Neural crest cell (in vitro differentiated cells): ENCODE measurements around the gene PI16. TPM values are rescaled to one million over a fixed set of nuclear protein-coding genes. Genes with fewer than 3 reads are reported as not detected.
"Not testable (repeated sequence)": the region's sequence is repeated elsewhere in the genome, so short reads cannot be mapped to it uniquely, and the experiment has no call there.

ENCODE experiments used
- DNase-seq: peaks from one replicate; pipeline ENCODE4 v3.0.0; 2021; ENCODE audit warnings: low read depth, mixed read lengths, low spot score
- H3K27ac Mint-ChIP-seq: one replicate; pipeline ENCODE4 v1.8.0; 2021; ENCODE audit warnings: mild to moderate bottlenecking, mixed read lengths; ENCODE audit not compliant: unreplicated experiment
- H3K27me3 Mint-ChIP-seq: 2 replicates; pipeline ENCODE4 v1.8.0; 2021; ENCODE audit warnings: low read depth, mild to moderate bottlenecking, mixed read lengths
- H3K36me3 Mint-ChIP-seq: 2 replicates; pipeline ENCODE4 v1.8.0; 2021; ENCODE audit warnings: low read depth, mild to moderate bottlenecking, mixed read lengths
- H3K4me1 Mint-ChIP-seq: 2 replicates; pipeline ENCODE4 v1.8.0; 2021; ENCODE audit warnings: mixed read lengths
- H3K4me3 Mint-ChIP-seq: one replicate; pipeline ENCODE4 v1.8.0; 2021; ENCODE audit warnings: mild to moderate bottlenecking, mixed read lengths
- H3K9me3 Mint-ChIP-seq: 2 replicates; pipeline ENCODE4 v1.8.0; 2021; ENCODE audit warnings: mixed read lengths
- total RNA-seq: library from RNA; stranded (reverse); gene quantifications from 2 replicates; pipeline ENCODE4 v1.2.1, GENCODE V29; 2021
- TF ChIP-seq, protein P1 (sequence below): fragments of 200-600 bp; sonication (generic); conservative IDR thresholded peaks from 2 replicates; pipeline ENCODE4 v1.5.0; 2021; ENCODE audit warnings: antibody characterized with exemption, mild to moderate bottlenecking

Gene PI16
- total RNA-seq, 1 donor from 2014 or later: not detected

DNA sequence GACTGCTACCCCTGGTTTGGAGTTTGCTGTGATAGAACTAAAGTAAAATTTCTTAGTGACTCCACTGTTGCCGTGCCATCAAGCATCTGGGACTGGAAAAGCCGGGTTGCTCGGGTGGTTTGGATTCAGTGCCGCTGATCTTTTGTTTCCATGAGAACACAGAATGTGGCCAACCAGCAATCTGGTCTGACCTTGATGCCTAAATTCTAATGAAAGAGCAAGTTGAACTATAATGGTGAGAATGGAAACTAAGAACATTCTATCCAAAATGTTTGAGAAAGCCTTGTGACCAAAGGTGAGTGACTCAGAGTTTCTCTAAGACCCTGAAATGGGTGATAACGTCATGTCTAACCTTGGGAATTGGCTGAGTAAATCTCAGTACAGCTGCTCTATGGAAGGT, 9.9 kb upstream of the PI16 start:
- no peak for DNase-seq
- Mint-ChIP-seq H3K27me3 (no peaks in the 10 kb centered on the region), H3K27ac (no peak overlapping the region)

DNA sequence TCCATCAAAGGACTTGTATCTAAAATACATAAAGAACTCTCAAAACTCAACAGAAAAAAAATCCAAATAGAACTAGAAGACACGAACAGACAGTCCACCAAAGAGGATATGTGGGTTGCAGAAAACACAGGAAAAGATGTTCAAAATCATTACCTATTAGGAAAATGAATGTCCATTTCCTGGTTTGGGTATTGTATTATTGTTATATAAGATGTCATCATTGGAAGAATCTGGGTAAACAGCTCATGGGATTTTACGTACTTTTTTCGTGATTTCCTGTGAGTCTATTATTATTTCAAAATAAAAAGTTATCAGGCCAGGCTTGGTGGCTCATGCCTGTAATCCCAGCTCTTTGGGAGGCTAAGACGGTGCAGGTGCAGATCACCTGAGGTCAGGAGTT, 9.2 kb upstream of the PI16 start:
- H3K4me1 Mint-ChIP-seq: no peaks in the 10 kb centered on the region
- no peaks in the 10 kb centered on the region for H3K36me3 Mint-ChIP-seq
- no peak for DNase-seq

More for the DNA sequence above, 9.9 kb upstream of the PI16 start:
- H3K36me3 Mint-ChIP-seq: no peaks in the 10 kb centered on the region
- H3K9me3 Mint-ChIP-seq: no peaks in the 10 kb centered on the region
- no peak overlapping the region for H3K4me3 Mint-ChIP-seq
- H3K4me1 Mint-ChIP-seq: no peaks in the 10 kb centered on the region
- TF ChIP-seq, protein P1, sequence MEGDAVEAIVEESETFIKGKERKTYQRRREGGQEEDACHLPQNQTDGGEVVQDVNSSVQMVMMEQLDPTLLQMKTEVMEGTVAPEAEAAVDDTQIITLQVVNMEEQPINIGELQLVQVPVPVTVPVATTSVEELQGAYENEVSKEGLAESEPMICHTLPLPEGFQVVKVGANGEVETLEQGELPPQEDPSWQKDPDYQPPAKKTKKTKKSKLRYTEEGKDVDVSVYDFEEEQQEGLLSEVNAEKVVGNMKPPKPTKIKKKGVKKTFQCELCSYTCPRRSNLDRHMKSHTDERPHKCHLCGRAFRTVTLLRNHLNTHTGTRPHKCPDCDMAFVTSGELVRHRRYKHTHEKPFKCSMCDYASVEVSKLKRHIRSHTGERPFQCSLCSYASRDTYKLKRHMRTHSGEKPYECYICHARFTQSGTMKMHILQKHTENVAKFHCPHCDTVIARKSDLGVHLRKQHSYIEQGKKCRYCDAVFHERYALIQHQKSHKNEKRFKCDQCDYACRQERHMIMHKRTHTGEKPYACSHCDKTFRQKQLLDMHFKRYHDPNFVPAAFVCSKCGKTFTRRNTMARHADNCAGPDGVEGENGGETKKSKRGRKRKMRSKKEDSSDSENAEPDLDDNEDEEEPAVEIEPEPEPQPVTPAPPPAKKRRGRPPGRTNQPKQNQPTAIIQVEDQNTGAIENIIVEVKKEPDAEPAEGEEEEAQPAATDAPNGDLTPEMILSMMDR: no peak

DNA sequence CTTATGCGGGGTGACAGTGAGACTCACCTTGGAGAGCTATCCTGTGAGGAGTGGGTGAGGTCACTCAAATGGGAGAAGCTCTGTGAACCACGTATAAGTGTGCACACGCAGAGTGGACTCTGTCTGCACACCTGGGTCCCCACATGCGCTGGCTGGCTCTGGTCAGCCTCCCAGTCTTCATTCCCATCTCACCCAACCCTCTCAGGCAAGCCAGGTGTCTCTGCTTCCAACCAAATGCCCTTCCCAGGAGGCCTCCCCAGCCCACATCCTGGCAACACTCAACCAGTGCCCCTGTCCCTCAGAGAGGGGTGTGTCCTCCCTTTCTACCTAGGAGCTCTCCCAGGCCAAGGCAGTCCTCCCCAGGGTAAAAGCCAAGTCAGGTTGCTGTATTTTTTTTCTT, 8.0 kb upstream of the PI16 start:
- no peaks in the 10 kb centered on the region for H3K9me3 Mint-ChIP-seq
- no peak overlapping the region for H3K4me3 Mint-ChIP-seq
- H3K27ac Mint-ChIP-seq: peak overlapping the region; percentile 79
- TF ChIP-seq, protein P1: no peak
- H3K4me1 Mint-ChIP-seq: no peaks in the 10 kb centered on the region
- DNase-seq: no peak
- H3K36me3 Mint-ChIP-seq: no peaks in the 10 kb centered on the region
- H3K27me3 Mint-ChIP-seq: no peaks in the 10 kb centered on the region

More for the DNA sequence above, 9.2 kb upstream of the PI16 start:
- Mint-ChIP-seq H3K27me3 (no peaks in the 10 kb centered on the region), H3K9me3 (no peaks in the 10 kb centered on the region), H3K27ac (no peak overlapping the region), H3K4me3 (no peak overlapping the region)
- TF ChIP-seq, protein P1: no peak

DNA sequence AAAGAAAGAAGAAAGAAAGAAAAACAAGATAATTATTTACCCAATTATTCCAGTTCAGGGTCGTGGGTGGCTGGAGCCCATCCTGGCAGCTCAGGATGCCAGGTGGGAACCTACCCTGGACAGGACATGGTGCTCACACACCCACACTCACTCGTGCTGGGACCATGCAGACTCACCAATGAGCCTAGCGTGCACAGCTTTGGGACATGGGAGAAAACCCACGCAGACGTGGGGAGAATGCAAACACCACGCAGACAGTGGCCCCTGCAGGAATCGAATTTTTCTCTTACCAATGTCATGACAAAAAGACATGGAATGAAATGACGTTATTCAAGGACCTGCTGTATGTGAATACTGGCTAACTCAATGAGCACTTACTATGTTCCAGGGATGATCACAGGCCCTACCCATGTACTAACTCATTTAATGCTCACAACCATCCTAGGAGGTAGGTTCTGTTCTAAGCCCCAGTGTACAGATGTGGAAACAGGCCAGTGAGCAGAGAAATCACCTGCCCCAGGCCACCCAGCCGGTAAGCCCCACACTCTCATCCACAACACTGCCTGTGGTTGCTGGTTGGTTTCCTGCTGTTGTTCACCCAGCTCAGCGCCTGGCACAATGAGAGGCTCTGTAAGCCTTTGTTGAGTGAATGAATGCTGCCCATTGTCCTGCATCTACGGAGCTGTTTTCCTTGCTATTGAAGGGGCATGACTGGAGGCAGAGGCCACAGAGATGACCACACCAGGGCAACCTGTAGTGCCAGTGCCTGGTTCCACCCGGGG, 6.8 kb upstream of the PI16 start:
- TF ChIP-seq, protein P1: no peak
- H3K4me3 Mint-ChIP-seq: no peak overlapping the region
- H3K27ac Mint-ChIP-seq: no peak overlapping the region
- H3K36me3 Mint-ChIP-seq: no peaks in the 10 kb centered on the region
- no peak for DNase-seq
- no peaks in the 10 kb centered on the region for H3K27me3 Mint-ChIP-seq
- no peaks in the 10 kb centered on the region for H3K9me3 Mint-ChIP-seq
- no peaks in the 10 kb centered on the region for H3K4me1 Mint-ChIP-seq

DNA sequence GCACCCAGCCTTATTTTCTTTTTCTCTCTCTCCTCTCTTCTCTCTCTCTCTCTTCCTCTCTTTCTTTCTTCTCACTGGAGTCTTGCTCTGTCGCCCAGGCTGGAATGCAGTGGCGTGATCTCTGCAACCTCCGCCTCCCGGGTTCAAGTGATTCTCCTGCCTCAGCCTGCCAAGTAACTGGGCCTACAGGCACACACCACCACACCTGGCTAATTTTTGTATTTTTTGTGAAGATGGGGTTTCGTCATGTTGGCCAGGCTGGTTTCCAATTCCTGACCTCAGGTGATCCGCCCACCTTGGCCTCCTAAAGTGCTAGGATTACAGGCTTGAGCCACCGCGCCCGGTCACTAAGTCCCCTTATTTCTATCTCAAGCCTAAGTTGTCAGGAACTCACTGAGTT, 5.5 kb upstream of the PI16 start:
- H3K36me3 Mint-ChIP-seq, H3K9me3 Mint-ChIP-seq, H3K4me3 Mint-ChIP-seq, H3K27ac Mint-ChIP-seq, DNase-seq, H3K4me1 Mint-ChIP-seq, H3K27me3 Mint-ChIP-seq: not testable (repeated sequence)

DNA sequence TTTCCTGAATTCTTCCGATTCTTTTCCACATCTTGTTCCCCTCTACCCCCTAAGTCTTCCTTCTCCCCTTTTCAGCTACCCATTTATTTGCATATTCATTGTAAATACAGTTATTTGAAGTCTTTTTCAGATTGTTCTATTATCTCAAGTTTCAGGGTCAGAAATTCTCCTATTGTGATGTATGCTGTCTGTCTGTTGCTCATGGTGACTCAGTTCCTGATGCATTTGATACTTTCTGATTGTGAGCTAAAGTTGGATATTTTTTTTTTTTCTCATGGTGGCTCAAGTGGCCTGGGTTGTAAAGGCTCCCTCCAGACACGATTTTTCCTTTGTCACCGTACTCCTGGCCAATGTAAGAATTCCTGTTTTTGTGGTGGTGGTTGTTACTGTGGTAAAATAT, 4.9 kb upstream of the PI16 start:
- no peak overlapping the region for H3K4me3 Mint-ChIP-seq
- no peaks in the 10 kb centered on the region for H3K27me3 Mint-ChIP-seq
- DNase-seq: no peak
- H3K9me3 Mint-ChIP-seq: no peaks in the 10 kb centered on the region
- H3K36me3 Mint-ChIP-seq: no peaks in the 10 kb centered on the region
- no peak overlapping the region for H3K27ac Mint-ChIP-seq
- TF ChIP-seq, protein P1: no peak
- no peaks in the 10 kb centered on the region for H3K4me1 Mint-ChIP-seq
